ENCODE results near the gene DGCR2.

Gene DGCR2

GRCh38 chr22:19137384-19138216 lies 15.4 kb upstream of the DGCR2 start:
- Histone ChIP-seq H3K36me3 (ENCODE audit: insufficient read depth, low read length) (peaks cover 19% of the 10 kb centered on the region), H3K4me1 (ENCODE audit: insufficient read depth, low read length) (no peaks in the 10 kb centered on the region), H3K9me3 (ENCODE audit: control insufficient read depth, insufficient read depth, low read length) (no peaks in the 10 kb centered on the region), H3K9ac (ENCODE audit: low read depth, low read length) (no peak overlapping the region)

- H3K4me1 ChIP-seq (ENCODE audit: insufficient read depth, low read length): no peaks in the 10 kb centered on the region
- no peaks in the 10 kb centered on the region for H3K9me3 ChIP-seq (ENCODE audit: control insufficient read depth, insufficient read depth, low read length)
- H3K9ac ChIP-seq (ENCODE audit: low read depth, low read length): no peak overlapping the region
- H3K36me3 ChIP-seq (ENCODE audit: insufficient read depth, low read length): peaks cover 19% of the 10 kb centered on the region
Observed at GRCh38 chr22:19136915-19137314, 14.7 kb upstream of the DGCR2 start.

GRCh38 chr22:19134874-19135273 lies 12.7 kb upstream of the DGCR2 start:
- no peaks in the 10 kb centered on the region for H3K4me1 ChIP-seq (ENCODE audit: insufficient read depth, low read length)
- H3K9ac ChIP-seq (ENCODE audit: low read depth, low read length): no peak overlapping the region
- H3K9me3 ChIP-seq (ENCODE audit: control insufficient read depth, insufficient read depth, low read length): no peaks in the 10 kb centered on the region
- peaks cover 9% of the 10 kb centered on the region for H3K36me3 ChIP-seq (ENCODE audit: insufficient read depth, low read length)

- Histone ChIP-seq H3K9ac (ENCODE audit: low read depth, low read length) (no peak overlapping the region), H3K36me3 (ENCODE audit: insufficient read depth, low read length) (peaks cover 9% of the 10 kb centered on the region), H3K9me3 (ENCODE audit: control insufficient read depth, insufficient read depth, low read length) (no peaks in the 10 kb centered on the region), H3K4me1 (ENCODE audit: insufficient read depth, low read length) (no peaks in the 10 kb centered on the region)
Observed at GRCh38 chr22:19134176-19134831, 12.1 kb upstream of the DGCR2 start.

GRCh38 chr22:19133561-19133960 lies 11.3 kb upstream of the DGCR2 start:
- H3K9ac ChIP-seq (ENCODE audit: low read depth, low read length): no peak overlapping the region
- H3K36me3 ChIP-seq (ENCODE audit: insufficient read depth, low read length): peaks cover 9% of the 10 kb centered on the region
- no peaks in the 10 kb centered on the region for H3K4me1 ChIP-seq (ENCODE audit: insufficient read depth, low read length)
- H3K9me3 ChIP-seq (ENCODE audit: control insufficient read depth, insufficient read depth, low read length): no peaks in the 10 kb centered on the region

GRCh38 chr22:19132693-19133400 lies 10.6 kb upstream of the DGCR2 start:
- Histone ChIP-seq H3K9ac (ENCODE audit: low read depth, low read length) (no peak overlapping the region), H3K9me3 (ENCODE audit: control insufficient read depth, insufficient read depth, low read length) (no peaks in the 10 kb centered on the region), H3K4me1 (ENCODE audit: insufficient read depth, low read length) (no peaks in the 10 kb centered on the region), H3K36me3 (ENCODE audit: insufficient read depth, low read length) (peaks cover 9% of the 10 kb centered on the region)

- no peaks in the 10 kb centered on the region for H3K9me3 ChIP-seq (ENCODE audit: control insufficient read depth, insufficient read depth, low read length)
- no peaks in the 10 kb centered on the region for H3K4me1 ChIP-seq (ENCODE audit: insufficient read depth, low read length)
- no peak overlapping the region for H3K9ac ChIP-seq (ENCODE audit: low read depth, low read length)
- peaks cover 9% of the 10 kb centered on the region for H3K36me3 ChIP-seq (ENCODE audit: insufficient read depth, low read length)
Observed at GRCh38 chr22:19132153-19132552, 9.9 kb upstream of the DGCR2 start.

- Histone ChIP-seq H3K9me3 (ENCODE audit: control insufficient read depth, insufficient read depth, low read length) (no peaks in the 10 kb centered on the region), H3K36me3 (ENCODE audit: insufficient read depth, low read length) (peaks cover 9% of the 10 kb centered on the region), H3K9ac (ENCODE audit: low read depth, low read length) (no peak overlapping the region), H3K4me1 (ENCODE audit: insufficient read depth, low read length) (no peaks in the 10 kb centered on the region)
Observed at GRCh38 chr22:19131685-19132015, 9.4 kb upstream of the DGCR2 start.

- H3K4me1 ChIP-seq (ENCODE audit: insufficient read depth, low read length): no peaks in the 10 kb centered on the region
- H3K36me3 ChIP-seq (ENCODE audit: insufficient read depth, low read length): peaks cover 6% of the 10 kb centered on the region; the same call in 1 of the 2 replicates
- H3K9ac ChIP-seq (ENCODE audit: low read depth, low read length): no peak within 1 kb of the TSS
- H3K9me3 ChIP-seq (ENCODE audit: control insufficient read depth, insufficient read depth, low read length): no peaks in the 10 kb centered on the region
Observed at GRCh38 chr22:19130959-19131684, 8.9 kb upstream of the DGCR2 start, which contains the start of gene TSSK2. Gene TSSK2 (plus strand): TSS chr22:19131308. CDS start chr22:19131400, 92 bp downstream.

- H3K9me3 ChIP-seq (ENCODE audit: control insufficient read depth, insufficient read depth, low read length): no peaks in the 10 kb centered on the region
- no peaks in the 10 kb centered on the region for H3K4me1 ChIP-seq (ENCODE audit: insufficient read depth, low read length)
- H3K36me3 ChIP-seq (ENCODE audit: insufficient read depth, low read length): peaks cover 6% of the 10 kb centered on the region; the same call in 1 of the 2 replicates
- H3K9ac ChIP-seq (ENCODE audit: low read depth, low read length): no peak overlapping the region
Observed at GRCh38 chr22:19129871-19130270, 7.7 kb upstream of the DGCR2 start.

- H3K36me3 ChIP-seq (ENCODE audit: insufficient read depth, low read length): peaks cover under 1% of the 10 kb centered on the region; the same call in 1 of the 2 replicates
- no peak overlapping the region for H3K9ac ChIP-seq (ENCODE audit: low read depth, low read length)
- no peaks in the 10 kb centered on the region for H3K9me3 ChIP-seq (ENCODE audit: control insufficient read depth, insufficient read depth, low read length)
- H3K4me1 ChIP-seq (ENCODE audit: insufficient read depth, low read length): no peaks in the 10 kb centered on the region
Observed at GRCh38 chr22:19128946-19129727, 6.9 kb upstream of the DGCR2 start.

GRCh38 chr22:19128009-19128401 lies 5.8 kb upstream of the DGCR2 start:
- H3K9me3 ChIP-seq (ENCODE audit: control insufficient read depth, insufficient read depth, low read length): no peaks in the 10 kb centered on the region
- H3K4me1 ChIP-seq (ENCODE audit: insufficient read depth, low read length): 0 out of 2 replicates have a peak, but pooled peaks cover 2% of the 10 kb centered on the region
- no peak overlapping the region for H3K9ac ChIP-seq (ENCODE audit: low read depth, low read length)
- no peaks in the 10 kb centered on the region for H3K36me3 ChIP-seq (ENCODE audit: insufficient read depth, low read length)

- Histone ChIP-seq H3K9me3 (ENCODE audit: control insufficient read depth, insufficient read depth, low read length) (no peaks in the 10 kb centered on the region), H3K36me3 (ENCODE audit: insufficient read depth, low read length) (no peaks in the 10 kb centered on the region), H3K4me1 (ENCODE audit: insufficient read depth, low read length) (0 out of 2 replicates have a peak, but pooled peaks cover 3% of the 10 kb centered on the region), H3K9ac (ENCODE audit: low read depth, low read length) (no peak overlapping the region)
Observed at GRCh38 chr22:19127329-19128008, 5.3 kb upstream of the DGCR2 start.

Data from ES-I3 (cell line).